ENCODE data around the gene MTFR1L. TPM values are rescaled to one million over a fixed set of nuclear protein-coding genes. Genes with fewer than 3 reads are reported as not detected.

MTFR1L gene
- total and polyA plus RNA-seq, 2 donors (not counting 1 experiment from before 2014, with no cell fraction given), result 38.3 to 56.0 TPM

DNA sequence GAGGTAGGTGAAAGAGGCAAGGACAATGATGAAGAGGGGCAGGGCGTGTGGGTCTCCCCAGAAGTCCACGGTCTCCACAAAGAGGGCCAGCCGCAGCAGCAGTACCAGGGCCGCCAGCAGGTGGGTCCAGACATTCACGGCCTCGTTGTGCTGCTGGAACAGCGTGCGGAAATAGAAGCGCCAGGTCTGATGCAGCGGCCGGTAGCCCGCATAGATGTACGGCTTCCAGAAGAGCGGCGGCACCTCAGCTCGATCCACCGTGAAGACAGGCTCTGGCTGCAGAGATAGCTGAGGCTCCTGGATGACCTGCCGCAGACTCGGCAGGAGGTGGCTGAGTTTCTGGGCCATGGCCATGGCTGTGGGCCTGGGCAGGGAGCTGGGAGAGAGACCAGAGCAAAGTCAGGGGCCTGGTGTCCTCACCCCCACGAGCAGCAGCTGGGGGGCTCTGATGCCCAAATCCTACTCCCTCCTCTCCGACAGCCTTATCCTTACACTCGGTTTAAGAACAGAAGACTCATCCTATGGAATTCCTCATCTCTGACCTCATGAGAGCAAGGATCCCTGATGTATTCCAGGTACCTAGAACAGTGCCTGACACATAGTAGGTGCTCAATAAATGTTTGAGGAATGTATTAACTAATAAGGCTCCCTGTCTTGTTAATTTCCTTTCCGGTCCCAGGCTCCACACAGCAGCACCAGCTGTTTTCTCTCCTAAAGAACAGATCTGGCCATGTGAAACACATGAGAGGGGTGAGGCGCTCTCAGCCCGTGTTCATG is 43.9 kb downstream of the MTFR1L start:
- H3K27me3 ChIP-seq (ENCODE audit: control insufficient read depth, insufficient read depth, low read length), result no peaks in the 10 kb centered on the region
- no peak for DNase-seq (ENCODE audit: low read depth in 2 of 2)
- no peaks in the 10 kb centered on the region for H4K20me1 ChIP-seq (ENCODE audit: control insufficient read depth, extremely low read depth, insufficient read depth, low read length)
- H3K36me3 ChIP-seq (ENCODE audit: control insufficient read depth, insufficient read depth, low read length), result peaks cover 7% of the 10 kb centered on the region
- no peaks in the 10 kb centered on the region for H3K9me3 ChIP-seq (ENCODE audit: control insufficient read depth, insufficient read depth, low read depth, low read length)
- H3K79me2 ChIP-seq (ENCODE audit: control insufficient read depth, insufficient read depth, low read length), result peaks cover 3% of the 10 kb centered on the region
- H3K4me1 ChIP-seq (ENCODE audit: control insufficient read depth, extremely low read depth, insufficient read depth, low read length), result peaks cover 2% of the 10 kb centered on the region
- H3K27ac ChIP-seq (ENCODE audit: insufficient read depth, low read length), result no peak overlapping the region
- H3K4me2 ChIP-seq (ENCODE audit: extremely low read depth, insufficient read depth, low read length), result no peak overlapping the region
- TF ChIP-seq, protein P1, sequence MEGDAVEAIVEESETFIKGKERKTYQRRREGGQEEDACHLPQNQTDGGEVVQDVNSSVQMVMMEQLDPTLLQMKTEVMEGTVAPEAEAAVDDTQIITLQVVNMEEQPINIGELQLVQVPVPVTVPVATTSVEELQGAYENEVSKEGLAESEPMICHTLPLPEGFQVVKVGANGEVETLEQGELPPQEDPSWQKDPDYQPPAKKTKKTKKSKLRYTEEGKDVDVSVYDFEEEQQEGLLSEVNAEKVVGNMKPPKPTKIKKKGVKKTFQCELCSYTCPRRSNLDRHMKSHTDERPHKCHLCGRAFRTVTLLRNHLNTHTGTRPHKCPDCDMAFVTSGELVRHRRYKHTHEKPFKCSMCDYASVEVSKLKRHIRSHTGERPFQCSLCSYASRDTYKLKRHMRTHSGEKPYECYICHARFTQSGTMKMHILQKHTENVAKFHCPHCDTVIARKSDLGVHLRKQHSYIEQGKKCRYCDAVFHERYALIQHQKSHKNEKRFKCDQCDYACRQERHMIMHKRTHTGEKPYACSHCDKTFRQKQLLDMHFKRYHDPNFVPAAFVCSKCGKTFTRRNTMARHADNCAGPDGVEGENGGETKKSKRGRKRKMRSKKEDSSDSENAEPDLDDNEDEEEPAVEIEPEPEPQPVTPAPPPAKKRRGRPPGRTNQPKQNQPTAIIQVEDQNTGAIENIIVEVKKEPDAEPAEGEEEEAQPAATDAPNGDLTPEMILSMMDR (conservative IDR thresholded peaks at IDR 0.05 in 1 of 2, IDR thresholded peaks at IDR 0.05 in 1 of 2; ENCODE audit: low read depth in 1 of 2, low read length in 2 of 2), result no peak
- TF ChIP-seq EZH2 (IDR thresholded peaks at IDR 0.05; ENCODE audit: low read length, missing control alignments), result no peak
- no peak overlapping the region for H2AFZ ChIP-seq (ENCODE audit: low read length)
- no peak overlapping the region for H3K4me3 ChIP-seq (replicated peaks in 1 of 4; ENCODE audit: control extremely low read depth in 1 of 4, insufficient read depth in 1 of 4, low read depth in 3 of 4, low read length in 4 of 4)
- no peak overlapping the region for H3K9ac ChIP-seq (ENCODE audit: insufficient read depth, low read length)

- no peak overlapping the region for H3K4me3 ChIP-seq (replicated peaks in 1 of 4; ENCODE audit: control extremely low read depth in 1 of 4, insufficient read depth in 1 of 4, low read depth in 3 of 4, low read length in 4 of 4)
- H3K36me3 ChIP-seq (ENCODE audit: control insufficient read depth, insufficient read depth, low read length), result peaks cover 7% of the 10 kb centered on the region
These were observed 44.7 kb downstream of the MTFR1L start for GRCh38 chr1:25864434-25864833.

GRCh38 chr1:25866288-25866687 is 46.5 kb downstream of the MTFR1L start:
- H3K36me3 ChIP-seq (ENCODE audit: control insufficient read depth, insufficient read depth, low read length), result peaks cover 12% of the 10 kb centered on the region
- TF ChIP-seq, protein P1 (conservative IDR thresholded peaks at IDR 0.05 in 1 of 2, IDR thresholded peaks at IDR 0.05 in 1 of 2; ENCODE audit: low read depth in 1 of 2, low read length in 2 of 2), result no peak
- TF ChIP-seq EZH2 (IDR thresholded peaks at IDR 0.05; ENCODE audit: low read length, missing control alignments), result no peak
- H3K4me3 ChIP-seq (replicated peaks in 1 of 4; ENCODE audit: control extremely low read depth in 1 of 4, insufficient read depth in 1 of 4, low read depth in 3 of 4, low read length in 4 of 4), result no peak overlapping the region
- no peaks in the 10 kb centered on the region for H3K79me2 ChIP-seq (ENCODE audit: control insufficient read depth, insufficient read depth, low read length)
- no peak overlapping the region for H3K4me2 ChIP-seq (ENCODE audit: extremely low read depth, insufficient read depth, low read length)
- H2AFZ ChIP-seq (ENCODE audit: low read length), result no peak overlapping the region
- peaks cover 2% of the 10 kb centered on the region for H3K4me1 ChIP-seq (ENCODE audit: control insufficient read depth, extremely low read depth, insufficient read depth, low read length)
- no peak overlapping the region for H3K27ac ChIP-seq (ENCODE audit: insufficient read depth, low read length)
- no peak for DNase-seq (ENCODE audit: low read depth in 2 of 2)
- no peaks in the 10 kb centered on the region for H3K9me3 ChIP-seq (ENCODE audit: control insufficient read depth, insufficient read depth, low read depth, low read length)
- no peak overlapping the region for H3K9ac ChIP-seq (ENCODE audit: insufficient read depth, low read length)
- no peaks in the 10 kb centered on the region for H4K20me1 ChIP-seq (ENCODE audit: control insufficient read depth, extremely low read depth, insufficient read depth, low read length)
- H3K27me3 ChIP-seq (ENCODE audit: control insufficient read depth, insufficient read depth, low read length), result no peaks in the 10 kb centered on the region

More at GRCh38 chr1:25864434-25864833, 44.7 kb downstream of the MTFR1L start:
- no peak overlapping the region for H3K27ac ChIP-seq (ENCODE audit: insufficient read depth, low read length)
- no peak overlapping the region for H2AFZ ChIP-seq (ENCODE audit: low read length)
- no peak for DNase-seq (ENCODE audit: low read depth in 2 of 2)
- H3K9me3 ChIP-seq (ENCODE audit: control insufficient read depth, insufficient read depth, low read depth, low read length), result no peaks in the 10 kb centered on the region
- H3K9ac ChIP-seq (ENCODE audit: insufficient read depth, low read length), result no peak overlapping the region
- no peaks in the 10 kb centered on the region for H3K79me2 ChIP-seq (ENCODE audit: control insufficient read depth, insufficient read depth, low read length)
- no peaks in the 10 kb centered on the region for H3K4me1 ChIP-seq (ENCODE audit: control insufficient read depth, extremely low read depth, insufficient read depth, low read length)
- TF ChIP-seq, protein P1 (conservative IDR thresholded peaks at IDR 0.05 in 1 of 2, IDR thresholded peaks at IDR 0.05 in 1 of 2; ENCODE audit: low read depth in 1 of 2, low read length in 2 of 2), result no peak
- no peak for TF ChIP-seq EZH2 (IDR thresholded peaks at IDR 0.05; ENCODE audit: low read length, missing control alignments)
- H4K20me1 ChIP-seq (ENCODE audit: control insufficient read depth, extremely low read depth, insufficient read depth, low read length), result no peaks in the 10 kb centered on the region
- no peak overlapping the region for H3K4me2 ChIP-seq (ENCODE audit: extremely low read depth, insufficient read depth, low read length)
- H3K27me3 ChIP-seq (ENCODE audit: control insufficient read depth, insufficient read depth, low read length), result no peaks in the 10 kb centered on the region
